ENCODE data around the gene SEC22A.

Gene SEC22A

GRCh38 chr3:123263941-123264340 is 62.2 kb downstream of the SEC22A start:
- DNase-seq (ENCODE audit: low read depth in 2 of 2): no peak

GRCh38 chr3:123267821-123268220 is 66.1 kb downstream of the SEC22A start:
- no peak for DNase-seq (ENCODE audit: low read depth in 2 of 2)

- DNase-seq (ENCODE audit: low read depth in 2 of 2): no peak
These were observed 69.1 kb downstream of the SEC22A start for GRCh38 chr3:123270818-123271217.

GRCh38 chr3:123271466-123272159 is 69.9 kb downstream of the SEC22A start:
- DNase-seq (ENCODE audit: low read depth in 2 of 2): no peak

- no peak for DNase-seq (ENCODE audit: low read depth in 2 of 2)
These were observed 70.8 kb downstream of the SEC22A start for GRCh38 chr3:123272547-123272946.

- DNase-seq (ENCODE audit: low read depth in 2 of 2): no peak
These were observed 73.9 kb downstream of the SEC22A start for GRCh38 chr3:123275691-123276090.

- DNase-seq (ENCODE audit: low read depth in 2 of 2): no peak
These were observed 74.7 kb downstream of the SEC22A start for GRCh38 chr3:123276346-123277006.

GRCh38 chr3:123277106-123277505 is 75.4 kb downstream of the SEC22A start:
- DNase-seq (ENCODE audit: low read depth in 2 of 2): no peak

- no peak for DNase-seq (ENCODE audit: low read depth in 2 of 2)
These were observed 76.7 kb downstream of the SEC22A start for GRCh38 chr3:123278446-123278845.

- no peak for DNase-seq (ENCODE audit: low read depth in 2 of 2)
These were observed 77.4 kb downstream of the SEC22A start for GRCh38 chr3:123279121-123279520.

GRCh38 chr3:123281406-123281805 is 79.7 kb downstream of the SEC22A start:
- DNase-seq (ENCODE audit: low read depth in 2 of 2): no peak

- DNase-seq (ENCODE audit: low read depth in 2 of 2): no peak
These were observed 80.2 kb downstream of the SEC22A start for GRCh38 chr3:123281929-123282328.

GRCh38 chr3:123282461-123282860 is 80.7 kb downstream of the SEC22A start:
- no peak for DNase-seq (ENCODE audit: low read depth in 2 of 2)

GRCh38 chr3:123283074-123283473 is 81.3 kb downstream of the SEC22A start:
- DNase-seq (ENCODE audit: low read depth in 2 of 2): no peak

- DNase-seq (ENCODE audit: low read depth in 2 of 2): no peak
These were observed 82.1 kb downstream of the SEC22A start for GRCh38 chr3:123283657-123284398.

- no peak for DNase-seq (ENCODE audit: low read depth in 2 of 2)
These were observed 82.8 kb downstream of the SEC22A start for GRCh38 chr3:123284399-123285010.

- no peak for DNase-seq (ENCODE audit: low read depth in 2 of 2)
These were observed 83.3 kb downstream of the SEC22A start for GRCh38 chr3:123285066-123285465.

- no peak for DNase-seq (ENCODE audit: low read depth in 2 of 2)
These were observed 83.7 kb downstream of the SEC22A start for GRCh38 chr3:123285479-123285878.

GRCh38 chr3:123285931-123286307 is 84.2 kb downstream of the SEC22A start:
- DNase-seq (ENCODE audit: low read depth in 2 of 2): no peak

GRCh38 chr3:123286308-123287023 is 84.7 kb downstream of the SEC22A start:
- no peak for DNase-seq (ENCODE audit: low read depth in 2 of 2)

GRCh38 chr3:123287051-123287961 is 85.6 kb downstream of the SEC22A start:
- DNase-seq (ENCODE audit: low read depth in 2 of 2): no peak
